Left lung (tissue), 10 donors: Measurements from ENCODE around the gene NUDT9. TPM values are rescaled to one million over a fixed set of nuclear protein-coding genes. Genes with fewer than 3 reads are reported as not detected.
"Not testable (repeated sequence)": the region's sequence is repeated elsewhere in the genome, so short reads cannot be mapped to it uniquely, and the experiment has no call there.

Experiments used
- ATAC-seq: fragments of 200-7000 bp; cut with Tn5 transposase; one replicate; pipeline ENCODE4 v1.9.1; 2020; ENCODE audit warnings: moderate library complexity
- DNase-seq, 4 donors: peaks; one replicate each; pipeline ENCODE4 v3.0.0-alpha.2; 2013 to 2020
- H3K27ac ChIP-seq, 2 donors: fragments of 200-600 bp; sonication (generic) in 1 of 2; one replicate each; pipeline versions ENCODE4 v1.5.0 to v1.8.0; 2020 to 2021
- H3K27me3 ChIP-seq, 2 donors: fragments of 200-600 bp; sonication (generic) in 1 of 2; one replicate each; pipeline versions ENCODE4 v1.5.0 to v1.8.0; 2020 to 2021
- H3K36me3 ChIP-seq, 2 donors: fragments of 200-600 bp; sonication (generic) in 1 of 2; one replicate each; pipeline versions ENCODE4 v1.5.0 to v1.8.0; 2020 to 2021
- H3K4me1 ChIP-seq, 2 donors: fragments of 200-600 bp; one replicate each; pipeline ENCODE4 v1.8.0; 2021
- H3K4me3 ChIP-seq, 2 donors: fragments of 200-600 bp; sonication (generic) in 1 of 2; one replicate each; pipeline versions ENCODE4 v1.5.0 to v1.8.0; 2020 to 2021; ENCODE audit warnings: mild to moderate bottlenecking in 1 of 2
- H3K9me3 ChIP-seq, 2 donors: fragments of 200-600 bp; sonication (generic) in 1 of 2; one replicate each; pipeline versions ENCODE4 v1.5.0 to v1.8.0; 2020 to 2021
- intact Hi-C, 2 donors: fragments of 100-400 bp; cut with DNase I; formaldehyde crosslinking; loops; one replicate each; pipeline versions ENCODE4 v1.11.2 to v1.14.2; 2022
- polyA plus RNA-seq, 6 donors: library from polyadenylated mRNA; unstranded; fragments of 120-200 nt; gene quantifications; one replicate each; pipeline ENCODE4 v1.2.1, GENCODE V29; 2013; ENCODE audit not compliant: insufficient read length in 6 of 6
- total RNA-seq, 2 donors: library from RNA; stranded (reverse); fragmentation: NEBNext Ultra II Directional; extraction: Animal tissue kit (Norgen Biotek cat#: 25700); gene quantifications; one replicate each; pipeline ENCODE4 v1.2.1, GENCODE V29; 2021
- TF ChIP-seq, protein P1 (sequence below), 2 donors: fragments of 200-600 bp; sonication (generic) in 1 of 2; IDR thresholded peaks; one replicate each; pipeline versions ENCODE4 v1.5.0 to v1.8.0; 2021; ENCODE audit warnings: antibody characterized with exemption in 2 of 2
- donor health status: DM: no; HTN: yes; CAD: no.
- donor health status: DM: no; HTN: no; CAD: no.

Gene NUDT9
- total and polyA plus RNA-seq, 8 donors = 42.5 to 53.8 (median 49.2) TPM

DNA sequence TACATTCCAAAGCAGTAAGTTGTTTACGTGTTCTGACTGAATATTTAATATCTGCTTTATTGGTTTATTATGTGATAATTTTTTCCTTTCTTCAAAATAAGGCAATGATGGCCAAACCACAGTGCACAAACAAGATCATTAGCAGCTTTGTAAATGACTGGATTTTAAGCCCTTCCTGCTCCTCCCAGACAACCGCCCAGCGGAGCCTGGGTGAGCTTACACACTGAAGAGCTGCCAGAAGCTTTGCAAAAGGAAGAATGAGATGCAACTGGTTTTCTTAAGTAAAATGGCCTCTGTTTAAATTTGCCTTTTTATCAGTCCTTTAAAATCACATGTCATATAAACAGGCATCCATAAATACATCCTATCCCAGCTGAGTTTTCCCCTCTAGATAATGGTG, 54.6 kb downstream of the NUDT9 start:
- ATAC-seq (no peak), DNase-seq (no peak)
- Histone ChIP-seq H3K9me3 (no peaks in the 10 kb centered on the region), H3K4me1 (no peaks in the 10 kb centered on the region), H3K27me3 (no peaks in the 10 kb centered on the region), H3K27ac (no peak overlapping the region), H3K36me3 (peaks cover 0 to 25% of the 10 kb centered on the region in 2 donors), H3K4me3 (no peak overlapping the region)
- TF ChIP-seq, protein P1, sequence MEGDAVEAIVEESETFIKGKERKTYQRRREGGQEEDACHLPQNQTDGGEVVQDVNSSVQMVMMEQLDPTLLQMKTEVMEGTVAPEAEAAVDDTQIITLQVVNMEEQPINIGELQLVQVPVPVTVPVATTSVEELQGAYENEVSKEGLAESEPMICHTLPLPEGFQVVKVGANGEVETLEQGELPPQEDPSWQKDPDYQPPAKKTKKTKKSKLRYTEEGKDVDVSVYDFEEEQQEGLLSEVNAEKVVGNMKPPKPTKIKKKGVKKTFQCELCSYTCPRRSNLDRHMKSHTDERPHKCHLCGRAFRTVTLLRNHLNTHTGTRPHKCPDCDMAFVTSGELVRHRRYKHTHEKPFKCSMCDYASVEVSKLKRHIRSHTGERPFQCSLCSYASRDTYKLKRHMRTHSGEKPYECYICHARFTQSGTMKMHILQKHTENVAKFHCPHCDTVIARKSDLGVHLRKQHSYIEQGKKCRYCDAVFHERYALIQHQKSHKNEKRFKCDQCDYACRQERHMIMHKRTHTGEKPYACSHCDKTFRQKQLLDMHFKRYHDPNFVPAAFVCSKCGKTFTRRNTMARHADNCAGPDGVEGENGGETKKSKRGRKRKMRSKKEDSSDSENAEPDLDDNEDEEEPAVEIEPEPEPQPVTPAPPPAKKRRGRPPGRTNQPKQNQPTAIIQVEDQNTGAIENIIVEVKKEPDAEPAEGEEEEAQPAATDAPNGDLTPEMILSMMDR (IDR thresholded peaks at IDR 0.05) = no peak
- intact Hi-C loops = no loop called here

- ATAC-seq (no peak), DNase-seq (no peak)
- intact Hi-C loops = no loop called here
- TF ChIP-seq, protein P1 (IDR thresholded peaks at IDR 0.05) = no peak
- Histone ChIP-seq H3K9me3 (peaks cover 0 to 2% of the 10 kb centered on the region in 2 donors), H3K4me3 (no peak overlapping the region), H3K27ac (no peak overlapping the region), H3K27me3 (no peaks in the 10 kb centered on the region), H3K4me1 (no peaks in the 10 kb centered on the region), H3K36me3 (peaks cover 0 to 20% of the 10 kb centered on the region in 2 donors)
These were observed 56.4 kb downstream of the NUDT9 start for GRCh38 chr4:87478732-87479250.

DNA sequence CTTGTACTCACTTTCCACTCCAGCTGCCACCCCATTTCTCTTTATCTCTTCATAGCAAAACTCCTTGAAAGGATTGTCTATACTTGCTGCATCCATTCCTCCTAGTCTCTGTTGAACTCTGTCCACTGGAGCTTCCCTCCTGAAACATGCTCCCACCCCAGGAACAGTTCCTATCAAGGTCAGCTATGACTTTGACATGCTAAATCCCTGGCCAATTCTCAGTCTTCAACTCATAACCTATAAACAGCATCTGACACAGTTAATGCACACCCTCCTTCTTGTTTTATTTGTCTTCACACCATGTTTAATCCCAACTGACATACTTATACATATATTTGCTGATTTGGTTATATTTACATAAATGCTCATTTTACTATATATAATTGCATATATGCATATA, 59.0 kb downstream of the NUDT9 start:
- no peak for ATAC-seq
- peaks cover 0 to 14% of the 10 kb centered on the region in 2 donors for H3K36me3 ChIP-seq
- no peak for DNase-seq
- intact Hi-C loops = no loop called here
- H3K4me1 ChIP-seq = no peaks in the 10 kb centered on the region
- no peaks in the 10 kb centered on the region for H3K27me3 ChIP-seq
- H3K4me3 ChIP-seq = no peak overlapping the region
- H3K9me3 ChIP-seq = peaks cover 0 to 2% of the 10 kb centered on the region in 2 donors
- TF ChIP-seq, protein P1 (IDR thresholded peaks at IDR 0.05) = no peak
- H3K27ac ChIP-seq = no peak overlapping the region

GRCh38 chr4:87483247-87483646, 60.9 kb downstream of the NUDT9 start:
- peaks cover 0 to 16% of the 10 kb centered on the region in 2 donors for H3K36me3 ChIP-seq
- intact Hi-C loops, H3K9me3 ChIP-seq, H3K4me3 ChIP-seq, H3K27ac ChIP-seq, H3K27me3 ChIP-seq, DNase-seq, H3K4me1 ChIP-seq, ATAC-seq: not testable (repeated sequence)

- H3K9me3 ChIP-seq, H3K4me1 ChIP-seq, H3K27ac ChIP-seq, intact Hi-C loops, H3K4me3 ChIP-seq, DNase-seq, H3K27me3 ChIP-seq: not testable (repeated sequence)
- peaks cover 0 to 15% of the 10 kb centered on the region in 2 donors for H3K36me3 ChIP-seq
- ATAC-seq = peak; percentile 44
These were observed 66.3 kb downstream of the NUDT9 start for GRCh38 chr4:87488666-87489065.

- ATAC-seq (peak; percentile 59), DNase-seq (no peak)
- intact Hi-C loops = no loop called here
- H3K36me3 ChIP-seq = peaks cover 0 to 25% of the 10 kb centered on the region in 2 donors
- H3K9me3 ChIP-seq = peaks cover 0 to 1% of the 10 kb centered on the region in 2 donors
- TF ChIP-seq, protein P1 (IDR thresholded peaks at IDR 0.05) = no peak
- H3K27ac ChIP-seq = peak overlapping the region in 1 of 2 donors; percentile 27
- peaks cover 0 to 6% of the 10 kb centered on the region in 2 donors for H3K4me1 ChIP-seq
- H3K4me3 ChIP-seq = no peak overlapping the region
- H3K27me3 ChIP-seq = no peaks in the 10 kb centered on the region
These were observed 67.3 kb downstream of the NUDT9 start for GRCh38 chr4:87489678-87490077.
